SIG-M5 treated with dmso at 0.1 percent for 504 hours (cell line): ENCODE measurements around the gene CELF2.

Experiments used
- DNase-seq: peaks from one replicate; lab custom pipeline; 2025; ENCODE audit not compliant: unreplicated experiment; lab: John Stamatoyannopoulos, UW

The CELF2 gene

DNA sequence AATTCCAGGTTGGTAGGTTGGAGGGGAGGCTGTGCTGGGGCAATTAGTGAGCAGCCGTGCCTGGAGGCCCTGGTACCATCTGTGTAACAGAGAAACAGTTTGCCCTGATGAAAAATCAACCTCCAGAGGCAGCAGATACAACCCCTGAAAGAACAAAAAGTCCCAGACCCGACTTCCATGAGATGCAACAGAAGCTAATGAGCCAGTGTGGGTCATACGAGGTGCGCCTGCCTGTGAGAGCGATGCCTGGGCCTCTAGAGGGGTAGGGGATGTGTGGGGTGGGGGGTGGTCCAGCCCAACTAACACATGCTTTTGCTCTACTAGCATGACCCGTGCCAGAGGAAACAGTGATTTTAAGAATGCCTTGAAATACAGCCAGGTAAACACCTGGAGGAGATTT lies 39.3 kb downstream of the CELF2 start:
- DNase-seq, result no peak

DNA sequence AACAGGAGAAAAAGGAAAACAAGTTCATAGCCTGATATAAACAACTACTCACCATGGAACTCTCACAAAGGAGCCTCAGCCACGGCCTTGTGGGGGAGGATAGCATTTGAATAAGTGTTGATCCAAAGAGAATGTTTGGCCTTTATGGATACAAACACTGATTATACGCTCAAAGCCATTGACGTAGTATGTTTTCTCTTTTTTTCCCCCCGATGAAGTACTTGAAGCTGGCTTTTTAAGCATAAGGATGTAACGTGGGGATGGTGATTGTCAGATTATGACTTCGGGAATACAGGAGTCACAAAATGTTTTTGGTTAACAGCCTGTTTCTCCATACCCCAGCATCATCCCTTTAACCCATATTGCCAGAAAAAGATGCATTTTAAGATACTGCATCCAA lies 39.8 kb downstream of the CELF2 start:
- DNase-seq, result no peak

- no peak for DNase-seq
Observed at GRCh38 chr10:11057994-11058393, 40.3 kb downstream of the CELF2 start.

- no peak for DNase-seq
Observed at GRCh38 chr10:11058965-11059364, 41.3 kb downstream of the CELF2 start.

- no peak for DNase-seq
Observed at GRCh38 chr10:11063856-11064255, 46.2 kb downstream of the CELF2 start.

- no peak for DNase-seq
Observed at GRCh38 chr10:11064832-11065231, 47.2 kb downstream of the CELF2 start.

DNA sequence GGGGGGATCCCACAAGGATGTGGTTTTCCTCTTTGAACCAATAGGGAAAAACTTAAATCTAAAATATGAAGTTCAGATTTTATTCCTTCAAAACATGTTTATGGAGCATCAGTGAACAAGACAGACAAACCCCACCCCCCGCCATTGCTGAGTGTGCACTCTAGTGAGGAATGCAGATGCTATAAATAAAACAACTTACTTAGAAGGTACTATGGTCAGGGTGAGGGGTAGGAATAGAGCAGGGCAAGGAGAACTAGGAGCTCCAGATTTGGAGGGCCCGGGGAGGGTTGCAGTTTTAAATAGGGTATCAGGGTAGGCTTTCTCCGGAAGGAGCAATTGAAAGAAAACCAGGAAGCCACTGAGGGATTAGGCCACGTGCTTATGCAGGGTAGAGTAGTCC lies 47.9 kb downstream of the CELF2 start:
- no peak for DNase-seq

DNA sequence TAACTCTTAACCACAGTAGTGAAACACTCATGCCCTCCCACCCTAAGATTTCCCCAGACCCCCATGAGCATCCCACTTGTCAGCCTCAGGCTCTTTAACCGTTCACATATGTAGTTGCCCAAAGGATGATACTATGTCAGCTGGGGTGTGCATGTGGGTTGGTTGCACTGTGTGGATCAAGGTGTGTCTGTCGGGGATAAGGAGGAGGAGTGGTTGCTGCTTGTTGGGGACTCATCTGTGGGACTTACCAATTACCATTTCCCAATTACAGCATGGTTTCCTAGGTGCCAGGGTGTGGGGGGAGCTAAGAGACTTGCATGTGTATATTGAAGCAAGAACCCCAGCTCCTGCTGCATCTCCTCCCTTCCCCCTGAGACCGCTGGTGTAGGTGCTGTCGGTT lies 48.8 kb downstream of the CELF2 start:
- DNase-seq, result no peak

- DNase-seq, result no peak
Observed at GRCh38 chr10:11068861-11069633, 51.4 kb downstream of the CELF2 start.

GRCh38 chr10:11073410-11073809 lies 55.7 kb downstream of the CELF2 start:
- no peak for DNase-seq

DNA sequence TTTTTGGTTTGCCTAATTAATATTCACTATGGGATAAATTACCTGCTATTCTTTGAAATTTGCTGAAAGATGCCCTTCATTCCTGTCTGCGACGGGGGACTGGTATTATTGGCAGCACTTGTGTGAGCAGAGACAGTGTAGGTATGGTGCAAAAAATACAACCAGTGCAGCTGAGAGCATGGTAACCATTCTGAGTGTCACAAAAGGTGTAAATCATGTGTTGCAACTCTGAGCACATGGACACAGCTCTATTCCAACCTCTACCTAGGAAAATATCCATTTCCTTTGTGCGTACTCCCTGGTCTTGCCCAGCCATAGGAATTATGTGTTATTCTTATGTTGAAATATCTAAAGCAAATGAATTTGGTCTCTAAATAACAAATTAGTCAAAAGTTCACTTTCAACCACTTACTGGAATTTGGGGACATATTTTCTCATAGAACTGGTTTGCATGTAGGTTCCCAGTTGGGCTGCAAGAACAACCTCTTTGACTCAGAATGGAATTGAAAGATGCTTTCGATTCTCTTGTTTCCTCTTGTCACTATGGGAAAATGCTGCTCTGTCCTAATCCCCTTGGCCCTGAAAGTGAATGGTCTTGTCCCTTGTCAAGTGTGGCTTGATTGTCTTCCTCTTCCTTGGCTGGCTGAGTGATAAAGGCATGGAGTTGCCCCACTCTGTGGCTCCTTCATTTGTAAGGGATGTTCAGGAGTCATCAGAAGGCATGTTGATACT lies 57.0 kb downstream of the CELF2 start:
- DNase-seq, result no peak

DNA sequence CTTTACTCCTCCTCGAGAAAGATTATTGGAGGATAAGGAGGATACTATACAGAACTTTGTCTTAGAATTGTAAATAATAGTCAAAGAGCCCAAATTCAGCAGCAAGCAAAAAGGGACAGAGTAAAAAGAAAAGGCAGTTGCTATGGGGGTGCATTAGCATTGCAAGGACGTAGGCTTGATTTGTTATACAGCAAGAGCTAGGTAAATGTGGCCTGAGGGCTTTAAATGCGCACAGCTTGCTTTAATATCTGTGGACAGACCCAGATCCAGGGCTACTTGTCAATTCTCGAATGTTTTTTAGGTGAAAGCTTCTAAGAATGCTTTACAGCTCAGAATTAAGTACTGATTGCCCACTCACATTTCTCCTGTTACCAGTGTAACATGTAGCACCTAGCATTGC lies 58.5 kb downstream of the CELF2 start:
- DNase-seq, result no peak

- no peak for DNase-seq
Observed at GRCh38 chr10:11080564-11080984, 62.9 kb downstream of the CELF2 start.

- DNase-seq, result no peak
Observed at GRCh38 chr10:11081408-11081807, 63.7 kb downstream of the CELF2 start.

GRCh38 chr10:11082526-11082925 lies 64.9 kb downstream of the CELF2 start:
- no peak for DNase-seq

- no peak for DNase-seq
Observed at GRCh38 chr10:11083051-11083450, 65.4 kb downstream of the CELF2 start.

DNA sequence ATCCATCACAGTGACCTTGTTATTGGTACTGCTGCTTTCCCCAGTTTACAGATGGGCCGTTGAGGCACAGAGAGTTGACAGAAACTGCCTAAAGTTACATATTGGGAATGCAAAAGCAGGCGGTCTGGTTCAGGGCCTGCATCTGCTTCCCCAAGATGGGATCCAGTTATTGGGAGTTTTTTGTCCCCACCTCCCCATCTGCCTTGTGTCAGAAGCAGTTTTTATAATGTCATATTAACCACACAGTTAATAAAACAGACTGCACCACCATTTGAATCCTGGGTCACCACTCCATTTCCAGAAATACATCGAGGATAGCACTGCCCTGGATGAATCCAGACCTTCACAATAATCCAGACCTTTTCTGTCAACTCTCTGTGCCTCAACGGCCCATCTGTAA lies 67.9 kb downstream of the CELF2 start:
- no peak for DNase-seq

GRCh38 chr10:11086177-11086840 lies 68.6 kb downstream of the CELF2 start:
- no peak for DNase-seq

GRCh38 chr10:11087372-11087771 lies 69.7 kb downstream of the CELF2 start:
- no peak for DNase-seq

DNA sequence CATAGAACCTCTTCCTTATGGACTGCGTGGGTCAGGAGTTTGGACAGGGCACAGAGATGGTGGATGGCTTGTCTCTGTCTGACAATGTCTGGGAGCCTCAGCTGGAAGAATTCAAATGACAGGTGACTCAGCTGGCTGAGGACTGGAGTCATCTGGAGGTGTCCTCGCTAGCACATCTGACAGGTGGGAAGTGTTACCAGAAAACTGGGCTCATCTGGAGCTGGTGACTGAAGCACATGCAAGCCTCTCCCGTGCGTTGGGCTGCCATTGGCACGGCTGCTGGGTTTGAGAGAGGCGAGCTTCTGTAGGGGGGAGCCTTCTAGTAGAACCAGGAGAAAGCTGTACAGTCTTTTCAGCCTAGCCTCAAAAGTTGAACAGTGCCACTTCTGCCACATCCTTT lies 71.0 kb downstream of the CELF2 start:
- no peak for DNase-seq

DNA sequence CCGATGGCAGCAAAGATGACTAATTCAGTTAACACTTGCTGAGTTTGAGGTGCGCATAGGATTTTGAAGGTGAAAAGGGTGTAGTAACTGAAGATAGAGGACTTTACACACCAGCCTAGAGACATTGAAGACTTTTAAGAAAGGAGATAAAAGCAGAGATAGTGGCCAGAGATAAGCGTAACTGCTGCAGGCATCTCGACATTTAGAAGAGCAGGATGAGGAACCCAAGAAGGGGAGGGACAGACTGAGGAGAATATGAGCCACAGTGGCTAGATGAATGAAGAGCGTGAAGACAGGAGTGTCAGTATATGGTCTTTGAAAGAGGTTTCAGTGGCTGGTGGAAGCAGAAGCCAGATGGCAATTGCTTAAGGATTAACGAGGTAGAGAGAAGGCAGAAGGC lies 71.6 kb downstream of the CELF2 start:
- DNase-seq, result no peak

- DNase-seq, result no peak
Observed at GRCh38 chr10:11091517-11092102, 73.9 kb downstream of the CELF2 start.
